ENCODE data around the gene ENTPD7.

ENTPD7 gene

GRCh38 chr10:99689461-99689860, 30.2 kb downstream of the ENTPD7 start:
- Mint-ChIP-seq H3K36me3 (ENCODE audit: low read depth) (no peaks in the 10 kb centered on the region), H3K27me3 (ENCODE audit: low read depth) (no peaks in the 10 kb centered on the region), H3K4me1 (ENCODE audit: low read depth) (peaks cover 6% of the 10 kb centered on the region), H3K27ac (no peak overlapping the region), H3K9me3 (no peaks in the 10 kb centered on the region), H3K4me3 (no peak overlapping the region)
- DNase-seq (ENCODE audit: low spot score) = no peak

- H3K9me3 Mint-ChIP-seq = no peaks in the 10 kb centered on the region
- no peak overlapping the region for H3K27ac Mint-ChIP-seq
- H3K4me3 Mint-ChIP-seq = no peak overlapping the region
- no peaks in the 10 kb centered on the region for H3K27me3 Mint-ChIP-seq (ENCODE audit: low read depth)
- H3K4me1 Mint-ChIP-seq (ENCODE audit: low read depth) = no peaks in the 10 kb centered on the region
- no peak for DNase-seq (ENCODE audit: low spot score)
- peaks cover 11% of the 10 kb centered on the region for H3K36me3 Mint-ChIP-seq (ENCODE audit: low read depth)
Observed at GRCh38 chr10:99693933-99694583, 34.7 kb downstream of the ENTPD7 start.

GRCh38 chr10:99695761-99696160, 36.5 kb downstream of the ENTPD7 start:
- Mint-ChIP-seq H3K36me3 (ENCODE audit: low read depth) (peaks cover 18% of the 10 kb centered on the region), H3K27me3 (ENCODE audit: low read depth) (no peaks in the 10 kb centered on the region), H3K4me1 (ENCODE audit: low read depth) (no peaks in the 10 kb centered on the region), H3K27ac (no peak overlapping the region), H3K4me3 (no peak overlapping the region), H3K9me3 (no peaks in the 10 kb centered on the region)
- DNase-seq (ENCODE audit: low spot score) = no peak

- Mint-ChIP-seq H3K4me1 (ENCODE audit: low read depth) (no peaks in the 10 kb centered on the region), H3K9me3 (no peaks in the 10 kb centered on the region), H3K27ac (no peak overlapping the region), H3K36me3 (ENCODE audit: low read depth) (peaks cover 26% of the 10 kb centered on the region), H3K27me3 (ENCODE audit: low read depth) (no peaks in the 10 kb centered on the region), H3K4me3 (no peak overlapping the region)
- DNase-seq (ENCODE audit: low spot score) = no peak
Observed at GRCh38 chr10:99698504-99699080, 39.3 kb downstream of the ENTPD7 start.

GRCh38 chr10:99700649-99701048, 41.3 kb downstream of the ENTPD7 start:
- Mint-ChIP-seq H3K36me3 (ENCODE audit: low read depth) (peaks cover 29% of the 10 kb centered on the region), H3K27ac (no peak overlapping the region), H3K27me3 (ENCODE audit: low read depth) (no peaks in the 10 kb centered on the region), H3K4me3 (no peak overlapping the region), H3K4me1 (ENCODE audit: low read depth) (no peaks in the 10 kb centered on the region), H3K9me3 (no peaks in the 10 kb centered on the region)
- no peak for DNase-seq (ENCODE audit: low spot score)

GRCh38 chr10:99708428-99709012, 49.2 kb downstream of the ENTPD7 start:
- DNase-seq (ENCODE audit: low spot score) = no peak
- peaks cover 16% of the 10 kb centered on the region for H3K36me3 Mint-ChIP-seq (ENCODE audit: low read depth)
- H3K4me3 Mint-ChIP-seq = no peak overlapping the region
- no peak overlapping the region for H3K27ac Mint-ChIP-seq
- peaks cover 4% of the 10 kb centered on the region for H3K4me1 Mint-ChIP-seq (ENCODE audit: low read depth)
- H3K9me3 Mint-ChIP-seq = no peaks in the 10 kb centered on the region
- no peaks in the 10 kb centered on the region for H3K27me3 Mint-ChIP-seq (ENCODE audit: low read depth)

GRCh38 chr10:99709480-99710229, 50.3 kb downstream of the ENTPD7 start:
- Mint-ChIP-seq H3K27ac (no peak overlapping the region), H3K4me1 (ENCODE audit: low read depth) (peaks cover 4% of the 10 kb centered on the region), H3K36me3 (ENCODE audit: low read depth) (peaks cover 20% of the 10 kb centered on the region), H3K4me3 (no peak overlapping the region), H3K9me3 (no peaks in the 10 kb centered on the region), H3K27me3 (ENCODE audit: low read depth) (no peaks in the 10 kb centered on the region)
- no peak for DNase-seq (ENCODE audit: low spot score)

- peaks cover 30% of the 10 kb centered on the region for H3K36me3 Mint-ChIP-seq (ENCODE audit: low read depth)
- H3K27me3 Mint-ChIP-seq (ENCODE audit: low read depth) = no peaks in the 10 kb centered on the region
- H3K27ac Mint-ChIP-seq = no peak overlapping the region
- no peak for DNase-seq (ENCODE audit: low spot score)
- no peaks in the 10 kb centered on the region for H3K9me3 Mint-ChIP-seq
- no peak overlapping the region for H3K4me3 Mint-ChIP-seq
- H3K4me1 Mint-ChIP-seq (ENCODE audit: low read depth) = peaks cover 4% of the 10 kb centered on the region
Observed at GRCh38 chr10:99711129-99711719, 51.9 kb downstream of the ENTPD7 start.

GRCh38 chr10:99714446-99714845, 55.1 kb downstream of the ENTPD7 start:
- Mint-ChIP-seq H3K4me1 (ENCODE audit: low read depth) (peaks cover 4% of the 10 kb centered on the region), H3K36me3 (ENCODE audit: low read depth) (peaks cover 48% of the 10 kb centered on the region), H3K27ac (no peak overlapping the region), H3K27me3 (ENCODE audit: low read depth) (no peaks in the 10 kb centered on the region), H3K4me3 (no peak overlapping the region), H3K9me3 (no peaks in the 10 kb centered on the region)
- no peak for DNase-seq (ENCODE audit: low spot score)

- peaks cover 1% of the 10 kb centered on the region for H3K4me1 Mint-ChIP-seq (ENCODE audit: low read depth)
- no peak overlapping the region for H3K4me3 Mint-ChIP-seq
- H3K9me3 Mint-ChIP-seq = no peaks in the 10 kb centered on the region
- no peak for DNase-seq (ENCODE audit: low spot score)
- no peaks in the 10 kb centered on the region for H3K27me3 Mint-ChIP-seq (ENCODE audit: low read depth)
- H3K27ac Mint-ChIP-seq = no peak overlapping the region
- H3K36me3 Mint-ChIP-seq (ENCODE audit: low read depth) = peaks cover 56% of the 10 kb centered on the region
Observed at GRCh38 chr10:99720387-99720786, 61.1 kb downstream of the ENTPD7 start.

GRCh38 chr10:99730026-99730425, 70.7 kb downstream of the ENTPD7 start:
- no peaks in the 10 kb centered on the region for H3K9me3 Mint-ChIP-seq
- no peak overlapping the region for H3K27ac Mint-ChIP-seq
- no peak for DNase-seq (ENCODE audit: low spot score)
- H3K4me3 Mint-ChIP-seq = no peak overlapping the region
- peaks cover 31% of the 10 kb centered on the region for H3K36me3 Mint-ChIP-seq (ENCODE audit: low read depth)
- no peaks in the 10 kb centered on the region for H3K27me3 Mint-ChIP-seq (ENCODE audit: low read depth)
- H3K4me1 Mint-ChIP-seq (ENCODE audit: low read depth) = peaks cover 16% of the 10 kb centered on the region

- no peak for DNase-seq (ENCODE audit: low spot score)
- Mint-ChIP-seq H3K4me1 (ENCODE audit: low read depth) (peaks cover 24% of the 10 kb centered on the region), H3K9me3 (no peaks in the 10 kb centered on the region), H3K27me3 (ENCODE audit: low read depth) (no peaks in the 10 kb centered on the region), H3K36me3 (ENCODE audit: low read depth) (peaks cover 34% of the 10 kb centered on the region), H3K27ac (peak overlapping the region; percentile 100), H3K4me3 (peak overlapping the region; percentile 100)
Observed at GRCh38 chr10:99731306-99732032, 72.2 kb downstream of the ENTPD7 start.

- Mint-ChIP-seq H3K4me1 (ENCODE audit: low read depth) (peaks cover 24% of the 10 kb centered on the region), H3K27ac (peak within 1 kb of the TSS; percentile 100), H3K4me3 (peak within 1 kb of the TSS; percentile 100), H3K9me3 (no peaks in the 10 kb centered on the region), H3K27me3 (ENCODE audit: low read depth) (no peaks in the 10 kb centered on the region), H3K36me3 (ENCODE audit: low read depth) (peaks cover 35% of the 10 kb centered on the region)
- peak; percentile 95 for DNase-seq (ENCODE audit: low spot score)
Observed at GRCh38 chr10:99732033-99732842, 72.9 kb downstream of the ENTPD7 start, which contains the start of the genes COX15 and CUTC. Gene COX15, minus strand, starts transcription at chr10:99732127. Its CDS starts 78 bp downstream, at chr10:99732049. Gene CUTC, plus strand, starts transcription at chr10:99732234. Its CDS starts 115 bp downstream, at chr10:99732349.

Measured in T-helper 2 cell treated with Interferon-gamma antibody and Interleukin-4, amounts not matched to agents 5 μg/mL and 100 μg/mL, for 36 hours (primary cell).